DOHH2 (cell line): ENCODE measurements around the gene ITGA3.

Experiments used
- EZH2phosphoT487 ChIP-seq: fragments of 200-600 bp; sonication (generic); IDR thresholded peaks from 2 replicates; pipeline ENCODE4 v1.6.1; 2017; ENCODE audit warnings: borderline replicate concordance, mild to moderate bottlenecking, antibody characterized with exemption, low read length, moderate library complexity, mixed read lengths
- TF ChIP-seq, protein P1 (sequence below): fragments of 200-600 bp; sonication (generic); IDR thresholded peaks from one replicate; pipeline ENCODE4 v1.5.1; 2014; ENCODE audit warnings: antibody characterized with exemption, mild to moderate bottlenecking, low read depth, low read length; ENCODE audit not compliant: poor library complexity, severe bottlenecking

DNA sequence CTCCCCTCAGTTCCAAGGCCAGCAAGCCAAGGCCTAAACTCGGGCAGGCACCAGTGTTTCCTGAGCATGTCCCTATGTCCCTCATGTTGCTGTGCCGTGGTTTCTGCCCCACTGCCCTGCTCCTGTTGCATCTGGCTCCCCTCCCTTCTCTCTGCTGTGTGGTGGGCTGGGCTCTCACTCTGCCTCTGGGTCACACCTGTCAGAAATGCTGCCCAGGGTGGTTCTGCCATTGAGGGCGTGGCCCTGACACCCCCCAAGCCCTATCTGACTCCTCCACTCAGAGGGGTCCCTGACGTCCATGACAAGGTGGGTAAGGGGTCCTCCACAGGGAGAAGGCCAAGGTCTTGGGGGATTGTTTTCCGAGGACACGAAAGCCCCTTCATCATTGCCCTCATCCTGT lies 9.2 kb upstream of the ITGA3 start:
- TF ChIP-seq, protein P1, sequence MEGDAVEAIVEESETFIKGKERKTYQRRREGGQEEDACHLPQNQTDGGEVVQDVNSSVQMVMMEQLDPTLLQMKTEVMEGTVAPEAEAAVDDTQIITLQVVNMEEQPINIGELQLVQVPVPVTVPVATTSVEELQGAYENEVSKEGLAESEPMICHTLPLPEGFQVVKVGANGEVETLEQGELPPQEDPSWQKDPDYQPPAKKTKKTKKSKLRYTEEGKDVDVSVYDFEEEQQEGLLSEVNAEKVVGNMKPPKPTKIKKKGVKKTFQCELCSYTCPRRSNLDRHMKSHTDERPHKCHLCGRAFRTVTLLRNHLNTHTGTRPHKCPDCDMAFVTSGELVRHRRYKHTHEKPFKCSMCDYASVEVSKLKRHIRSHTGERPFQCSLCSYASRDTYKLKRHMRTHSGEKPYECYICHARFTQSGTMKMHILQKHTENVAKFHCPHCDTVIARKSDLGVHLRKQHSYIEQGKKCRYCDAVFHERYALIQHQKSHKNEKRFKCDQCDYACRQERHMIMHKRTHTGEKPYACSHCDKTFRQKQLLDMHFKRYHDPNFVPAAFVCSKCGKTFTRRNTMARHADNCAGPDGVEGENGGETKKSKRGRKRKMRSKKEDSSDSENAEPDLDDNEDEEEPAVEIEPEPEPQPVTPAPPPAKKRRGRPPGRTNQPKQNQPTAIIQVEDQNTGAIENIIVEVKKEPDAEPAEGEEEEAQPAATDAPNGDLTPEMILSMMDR, result no peak
- TF ChIP-seq EZH2phosphoT487, result no peak
